HepG2 (cell line): ENCODE measurements around the gene RASAL1. TPM values are rescaled to one million over a fixed set of nuclear protein-coding genes. Genes with fewer than 3 reads are reported as not detected.

Experiments used
- ATAC-seq: fragments of 200-7000 bp; cut with Tn5 transposase; 3 replicates; pipeline ENCODE4 v1.9.1; 2020; ENCODE audit warnings: mild to moderate bottlenecking, moderate library complexity
- BruUV-seq: library from RNA; stranded (reverse); fragments of 400-500 nt; replicated peaks from 2 replicates; lab custom pipeline; 2021; lab: Mats Ljungman, UMichigan
- CTCF ChIA-PET: fragments of 300-600 bp; formaldehyde crosslinking; extraction: SDS; loops from one replicate; lab custom pipeline; 2021; ENCODE audit warnings: low total read pairs, inconsistent platforms, low intra/inter-chr PET ratio; lab: Yijun Ruan, JAX
- POLR2A ChIA-PET: fragments of 350-600 bp; sonication (Branson Sonifier 250); formaldehyde crosslinking; loops from one replicate; lab custom pipeline; 2020; ENCODE audit warnings: antibody characterized with exemption, inconsistent platforms; lab: Yijun Ruan, JAX
- DNase-seq: peaks from one replicate; pipeline ENCODE4 v3.0.0-alpha.2; 2015; ENCODE audit warnings: low spot score
- FAIRE-seq: peaks from 3 replicates; lab custom pipeline; 2011; peaks lifted over from hg19 to GRCh38; lab: Jason Lieb, UNC
- H2AFZ ChIP-seq: one replicate; pipeline ENCODE4 v1.6.1; 2011; ENCODE audit warnings: low read length, inconsistent platforms
- H3K27ac ChIP-seq: fragments of 300-600 bp; 3 replicates; pipeline ENCODE4 v1.8.0; 2011; ENCODE audit warnings: mixed run types, mild to moderate bottlenecking, mixed read lengths, low read length, inconsistent platforms; ENCODE audit not compliant: insufficient read depth; ENCODE audit errors: extremely low read length
- H3K27me3 ChIP-seq, 2 experiments: fragments of 200-600 bp in 1 of 2; 2 replicates in 1 of 2; 3 replicates in 1 of 2; pipeline versions ENCODE4 v1.6.0 to v1.8.0; 2011; ENCODE audit warnings: low read length in 2 of 2, mild to moderate bottlenecking in 2 of 2, moderate library complexity in 2 of 2, inconsistent platforms in 1 of 2; ENCODE audit not compliant: insufficient read depth in 2 of 2, control insufficient read depth in 1 of 2
- H3K36me3 ChIP-seq, 2 experiments: fragments of 200-600 bp in 1 of 2; replicated peaks in 1 of 2; 2 replicates in 1 of 2; 3 replicates in 1 of 2; pipeline versions ENCODE4 v1.5.1 to v1.8.0; 2011; ENCODE audit warnings: low read length in 2 of 2, inconsistent platforms in 1 of 2; ENCODE audit not compliant: insufficient read depth in 2 of 2, control insufficient read depth in 1 of 2
- H3K4me1 ChIP-seq: 2 replicates; pipeline ENCODE4 v1.5.1; 2012; ENCODE audit warnings: low read length, inconsistent platforms; ENCODE audit not compliant: insufficient read depth
- H3K4me2 ChIP-seq: 2 replicates; pipeline ENCODE4 v1.6.0; 2011; ENCODE audit warnings: low read depth, low read length, inconsistent platforms
- H3K4me3 ChIP-seq, 3 experiments: fragments of 200-600 bp in 1 of 3; sonication (generic), shearing (Covaris generic) in 1 of 3; replicated peaks in 1 of 3; 2 replicates each; pipeline ENCODE4 v1.5.1; 2011 to 2016; ENCODE audit warnings: low read length in 3 of 3, inconsistent platforms in 2 of 3, low read depth in 2 of 3, mild to moderate bottlenecking in 2 of 3, control low read depth in 1 of 3, mixed read lengths in 1 of 3; ENCODE audit not compliant: insufficient read depth in 1 of 3
- H3K79me2 ChIP-seq: one replicate; pipeline ENCODE4 v1.6.1; 2011; ENCODE audit warnings: low read length, inconsistent platforms; ENCODE audit not compliant: insufficient read depth
- H3K9ac ChIP-seq: 2 replicates; pipeline ENCODE4 v1.6.0; 2011; ENCODE audit warnings: mild to moderate bottlenecking, low read depth, low read length, inconsistent platforms; ENCODE audit not compliant: insufficient read depth
- H3K9me3 ChIP-seq: 2 replicates; pipeline ENCODE4 v1.5.1; 2012; ENCODE audit warnings: mild to moderate bottlenecking, low read length
- H4K20me1 ChIP-seq: 2 replicates; pipeline ENCODE4 v1.6.0; 2011; ENCODE audit warnings: inconsistent platforms, mild to moderate bottlenecking, low read length, moderate library complexity; ENCODE audit not compliant: insufficient read depth
- FIP1L1 ChIP-seq: fragments of 200-400 bp; formaldehyde crosslinking; IDR thresholded peaks from 2 replicates; pipeline ENCODE4 v1.6.1; 2018; ENCODE audit warnings: low read depth, mild to moderate bottlenecking, low read length, moderate library complexity, borderline replicate concordance; ENCODE audit not compliant: insufficient read depth
- FOXP1 ChIP-seq, 2 experiments: fragments of 450-650 bp in 1 of 2; IDR thresholded peaks; 2 replicates each; pipeline ENCODE4 v1.6.1; 2017 to 2018; ENCODE audit warnings: antibody characterized with exemption in 1 of 2
- GABPB1 ChIP-seq: IDR thresholded peaks from 2 replicates; pipeline ENCODE4 v1.6.1; 2016; ENCODE audit warnings: mild to moderate bottlenecking, missing genetic modification reagents, moderate library complexity, missing compliant biosample characterization
- HNRNPL ChIP-seq: fragments of 200-400 bp; formaldehyde crosslinking; IDR thresholded peaks from 2 replicates; pipeline ENCODE4 v1.6.1; 2017; ENCODE audit warnings: mild to moderate bottlenecking, low read depth, low read length
- NFE2L1 ChIP-seq: sonication (generic); formaldehyde crosslinking; IDR thresholded peaks from 2 replicates; pipeline ENCODE4 v1.4.0; 2020; ENCODE audit warnings: missing genetic modification reagents, mild to moderate bottlenecking, borderline replicate concordance
- NR2F2 ChIP-seq: IDR thresholded peaks from 2 replicates; pipeline ENCODE4 v1.6.1; 2012; ENCODE audit warnings: low read depth, inconsistent platforms, borderline replicate concordance
- STAG1 ChIP-seq: sonication (generic); formaldehyde crosslinking; IDR thresholded peaks from 2 replicates; pipeline ENCODE4 v1.4.0; 2020; ENCODE audit warnings: missing genetic modification reagents
- XBP1 ChIP-seq: sonication (generic); formaldehyde crosslinking; IDR thresholded peaks from 2 replicates; pipeline ENCODE4 v1.5.0; 2020; ENCODE audit warnings: missing genetic modification reagents
- ZFP91 ChIP-seq: sonication (generic); formaldehyde crosslinking; IDR thresholded peaks from 2 replicates; pipeline ENCODE4 v1.9.0; 2022; ENCODE audit warnings: missing genetic modification reagents, mild to moderate bottlenecking, borderline replicate concordance
- ZNF501 ChIP-seq: sonication (generic); formaldehyde crosslinking; IDR thresholded peaks from 2 replicates; pipeline ENCODE4 v1.5.1; 2020; ENCODE audit warnings: mild to moderate bottlenecking, moderate library complexity, missing genetic modification reagents
- ZNF558 ChIP-seq: sonication (generic); formaldehyde crosslinking; IDR thresholded peaks from 2 replicates; pipeline ENCODE4 v1.9.0; 2022; ENCODE audit warnings: mild to moderate bottlenecking, missing genetic modification reagents, borderline replicate concordance
- ZNF563 ChIP-seq: sonication (generic); formaldehyde crosslinking; IDR thresholded peaks from 2 replicates; pipeline ENCODE4 v1.8.0; 2022; ENCODE audit warnings: mild to moderate bottlenecking, moderate library complexity, missing genetic modification reagents
- WGBS: methylation state at CpG from one replicate; pipeline ENCODE4 v1.1.6; 2017; ENCODE audit warnings: low lambda C conversion rate; 5-methylcytosine and 5-hydroxymethylcytosine counted together
- in situ Hi-C: cut with HindIII; loops from 2 replicates; pipeline ENCODE4 v1.10.0; 2017; ENCODE audit warnings: low pct_unique_long_range_greater_than_20kb; ENCODE audit not compliant: extremely low pct_ligation_motif_present
- intact Hi-C: fragments of 100-400 bp; cut with micrococcal nuclease; formaldehyde crosslinking; loops from one replicate; pipeline ENCODE4 v1.10.0; 2022; ENCODE audit not compliant: unreplicated experiment
- polyA plus RNA-seq, 8 experiments: library from polyadenylated mRNA; depleted of rRNA in 3 of 8; stranded (reverse) in 7 of 8; unstranded in 1 of 8; fragments of >200 nt; fragmentation: Illumina TruSeq in 4 of 8; extraction: Trizol in 4 of 8; gene quantifications; 2 replicates each; pipeline versions ENCODE4 v1.2.1 to v1.2.3, GENCODE V29; 2011 to 2016; ENCODE audit warnings: low read depth in 4 of 8, missing spikeins in 1 of 8, mixed read lengths in 1 of 8; ENCODE audit not compliant: insufficient read depth in 1 of 8
- total RNA-seq, 5 experiments: library from RNA; depleted of rRNA; stranded (reverse); fragments of >200 nt; fragmentation: Illumina TruSeq; extraction: Trizol; gene quantifications; 2 replicates each; pipeline ENCODE4 v1.2.3, GENCODE V29; 2016; ENCODE audit warnings: low read depth in 1 of 5
- TF ChIP-seq, protein P1 (sequence below): sonication (generic); formaldehyde crosslinking; IDR thresholded peaks from 2 replicates; pipeline ENCODE4 v1.4.0; 2020; ENCODE audit warnings: missing genetic modification reagents, borderline replicate concordance
- TF ChIP-seq, protein P2 (sequence below): sonication (generic); formaldehyde crosslinking; IDR thresholded peaks from 2 replicates; pipeline ENCODE4 v1.5.0; 2020; ENCODE audit warnings: mild to moderate bottlenecking, missing genetic modification reagents, moderate library complexity

Gene RASAL1
- total and polyA plus RNA-seq, 2 of the 13 experiments (the other 11 are each of a cell fraction or from before 2014, with no cell fraction given), result not detected

- TF ChIP-seq, protein P1, sequence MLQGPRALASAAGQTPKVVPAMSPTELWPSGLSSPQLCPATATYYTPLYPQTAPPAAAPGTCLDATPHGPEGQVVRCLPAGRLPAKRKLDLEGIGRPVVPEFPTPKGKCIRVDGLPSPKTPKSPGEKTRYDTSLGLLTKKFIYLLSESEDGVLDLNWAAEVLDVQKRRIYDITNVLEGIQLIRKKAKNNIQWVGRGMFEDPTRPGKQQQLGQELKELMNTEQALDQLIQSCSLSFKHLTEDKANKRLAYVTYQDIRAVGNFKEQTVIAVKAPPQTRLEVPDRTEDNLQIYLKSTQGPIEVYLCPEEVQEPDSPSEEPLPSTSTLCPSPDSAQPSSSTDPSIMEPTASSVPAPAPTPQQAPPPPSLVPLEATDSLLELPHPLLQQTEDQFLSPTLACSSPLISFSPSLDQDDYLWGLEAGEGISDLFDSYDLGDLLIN (CRISPR knock-in tag), result no peak
- TF ChIP-seq FOXP1 (IDR thresholded peaks at IDR 0.05), result no peak
- no peak for TF ChIP-seq FOXP1 (CRISPR knock-in tag; IDR thresholded peaks at IDR 0.05)
- TF ChIP-seq GABPB1 (CRISPR knock-in tag), result no peak
- TF ChIP-seq ZNF558 (CRISPR knock-in tag), result no peak
- no peak for TF ChIP-seq HNRNPL
- TF ChIP-seq XBP1 (CRISPR knock-in tag), result no peak
Measured at GRCh38 chr12:113093409-113094101, 42.0 kb downstream of the RASAL1 start (continued).

DNA sequence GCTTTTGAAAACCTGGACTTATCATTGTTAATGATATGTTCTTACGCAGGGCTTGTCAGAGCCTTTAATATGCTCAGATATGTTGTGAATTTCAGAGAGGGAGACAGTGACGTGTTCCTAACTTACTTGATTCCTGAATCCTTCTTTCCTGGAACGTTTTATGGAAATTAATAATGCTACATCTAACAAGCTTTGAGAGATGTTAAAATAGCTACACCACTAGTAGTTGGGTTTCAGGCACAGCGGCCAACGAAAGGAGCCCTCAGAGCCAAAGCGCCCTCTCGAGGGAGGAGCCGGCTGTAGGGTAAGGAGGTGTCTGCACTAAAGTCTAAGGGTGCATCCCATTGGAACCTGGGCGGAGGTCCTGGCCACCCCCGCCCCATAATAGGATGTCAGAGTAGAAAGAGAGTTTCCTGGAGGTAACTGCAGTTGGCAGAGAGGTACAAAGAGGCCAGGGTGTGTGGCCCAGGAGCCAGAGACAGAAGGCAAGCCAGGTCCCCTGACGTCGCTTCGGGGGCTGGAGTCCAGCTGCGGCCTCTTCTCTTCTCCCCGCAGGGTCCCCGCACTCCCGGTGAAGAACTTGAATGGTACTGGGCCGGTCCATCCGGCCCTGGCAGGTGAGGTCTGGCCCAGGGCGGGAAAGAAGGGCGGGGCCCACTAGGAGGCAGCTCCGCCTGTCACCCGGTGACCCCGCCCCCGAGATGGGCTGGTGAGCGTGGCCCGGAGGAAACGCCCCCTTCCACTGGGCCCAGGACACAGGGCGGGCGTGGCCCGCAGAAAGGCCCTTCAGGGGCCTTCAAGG is 42.8 kb downstream of the RASAL1 start:
- TF ChIP-seq, protein P2, sequence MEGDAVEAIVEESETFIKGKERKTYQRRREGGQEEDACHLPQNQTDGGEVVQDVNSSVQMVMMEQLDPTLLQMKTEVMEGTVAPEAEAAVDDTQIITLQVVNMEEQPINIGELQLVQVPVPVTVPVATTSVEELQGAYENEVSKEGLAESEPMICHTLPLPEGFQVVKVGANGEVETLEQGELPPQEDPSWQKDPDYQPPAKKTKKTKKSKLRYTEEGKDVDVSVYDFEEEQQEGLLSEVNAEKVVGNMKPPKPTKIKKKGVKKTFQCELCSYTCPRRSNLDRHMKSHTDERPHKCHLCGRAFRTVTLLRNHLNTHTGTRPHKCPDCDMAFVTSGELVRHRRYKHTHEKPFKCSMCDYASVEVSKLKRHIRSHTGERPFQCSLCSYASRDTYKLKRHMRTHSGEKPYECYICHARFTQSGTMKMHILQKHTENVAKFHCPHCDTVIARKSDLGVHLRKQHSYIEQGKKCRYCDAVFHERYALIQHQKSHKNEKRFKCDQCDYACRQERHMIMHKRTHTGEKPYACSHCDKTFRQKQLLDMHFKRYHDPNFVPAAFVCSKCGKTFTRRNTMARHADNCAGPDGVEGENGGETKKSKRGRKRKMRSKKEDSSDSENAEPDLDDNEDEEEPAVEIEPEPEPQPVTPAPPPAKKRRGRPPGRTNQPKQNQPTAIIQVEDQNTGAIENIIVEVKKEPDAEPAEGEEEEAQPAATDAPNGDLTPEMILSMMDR, result peak; percentile 38
- TF ChIP-seq STAG1 (peak; percentile 38), FIP1L1 (no peak), ZNF563 (CRISPR knock-in tag) (no peak), ZNF501 (no peak), NFE2L1 (CRISPR knock-in tag) (no peak), ZFP91 (CRISPR knock-in tag) (no peak), NR2F2 (no peak)

More for the DNA sequence above, 42.8 kb downstream of the RASAL1 start:
- Histone ChIP-seq H4K20me1 (no peaks in the 10 kb centered on the region), H3K9ac (no peak overlapping the region), H3K36me3 (no peaks in the 10 kb centered on the region), H3K27ac (no peak overlapping the region), H3K4me1 (no peaks in the 10 kb centered on the region), H3K4me2 (no peak overlapping the region), H3K9me3 (no peaks in the 10 kb centered on the region), H2AFZ (no peak overlapping the region), H3K4me3 (no peak overlapping the region), H3K79me2 (no peaks in the 10 kb centered on the region), H3K27me3 (peaks cover 1 to 5% of the 10 kb centered on the region in 2 experiments; a peak in 2 of 5 replicates)
- FAIRE-seq (no peak), ATAC-seq (peak; percentile 27; the same call in 1 of the 3 replicates), DNase-seq (no peak)
- WGBS, result 43% methylated on average over 15 of the region's 31 CpGs
- CTCF ChIA-PET, result interaction anchor here (1.4 kb wide), 1 partner anchor 44 kb away, joined by 4 read pairs; no protein-coding TSS in a partner anchor
- intact Hi-C loops, result no loop called here
- in situ Hi-C loops, result no loop called here
- BruUV-seq, result no TSS peak
- POLR2A ChIA-PET, result interaction anchor here (0.7 kb wide), 1 partner anchor 18 kb away, joined by 3 read pairs; no protein-coding TSS in a partner anchor
